H1 (cell line): ENCODE results near the gene BRMS1. TPM values are rescaled to one million over a fixed set of nuclear protein-coding genes. Genes with fewer than 3 reads are reported as not detected.

Experiments
- CTCF ChIA-PET: fragments of 300-600 bp; sonication (Branson Sonifier 250); formaldehyde crosslinking; loops from one replicate; lab custom pipeline; 2021; ENCODE audit not compliant: partially characterized antibody; lab: Charles Lee
- POLR2A ChIA-PET: fragments of 300-600 bp; sonication (Branson Sonifier 250); formaldehyde crosslinking; loops from one replicate; lab custom pipeline; 2021; ENCODE audit warnings: inconsistent platforms; ENCODE audit not compliant: partially characterized antibody; lab: Charles Lee
- DNase-seq, 2 experiments: peaks; one replicate each; pipeline versions ENCODE4 v3.0.0 to v3.0.0-alpha.2; 2010 to 2022; ENCODE audit warnings: low spot score in 2 of 2, low read depth in 1 of 2, mixed read lengths in 1 of 2
- FAIRE-seq: peaks from 2 replicates; lab custom pipeline; 2011; peaks lifted over from hg19 to GRCh38; lab: Jason Lieb, UNC
- H2AFZ ChIP-seq: 2 replicates; pipeline ENCODE4 v1.8.1; 2012; ENCODE audit warnings: low read length, inconsistent platforms
- H2AK5ac ChIP-seq: 2 replicates; pipeline ENCODE4 v1.6.1; 2013; ENCODE audit warnings: low read depth, low read length
- H2BK120ac ChIP-seq: replicated peaks from 2 replicates; pipeline ENCODE3; 2013; ENCODE audit warnings: low read depth, low read length, inconsistent platforms
- H2BK12ac ChIP-seq: 2 replicates; pipeline ENCODE4 v1.6.1; 2013; ENCODE audit warnings: low read depth, low read length
- H2BK15ac ChIP-seq: 2 replicates; pipeline ENCODE4 v1.6.1; 2013; ENCODE audit warnings: low read length
- H2BK20ac ChIP-seq: 2 replicates; pipeline ENCODE4 v1.6.1; 2013; ENCODE audit warnings: low read length
- H2BK5ac ChIP-seq: 2 replicates; pipeline ENCODE4 v1.6.1; 2013; ENCODE audit warnings: low read depth, low read length
- H3K14ac ChIP-seq: 2 replicates; pipeline ENCODE4 v1.6.1; 2013; ENCODE audit warnings: inconsistent platforms; ENCODE audit not compliant: insufficient read length
- H3K18ac ChIP-seq: 2 replicates; pipeline ENCODE4 v1.6.1; 2013; ENCODE audit warnings: low read length; ENCODE audit errors: extremely low read depth
- H3K23ac ChIP-seq: 2 replicates; pipeline ENCODE4 v1.6.1; 2013; ENCODE audit warnings: inconsistent platforms; ENCODE audit not compliant: insufficient read length
- H3K23me2 ChIP-seq: 2 replicates; pipeline ENCODE4 v1.6.1; 2013; ENCODE audit warnings: low read depth, low read length
- H3K27ac ChIP-seq: 2 replicates; pipeline ENCODE4 v1.6.1; 2011; ENCODE audit warnings: low read depth, low read length, inconsistent platforms
- H3K27me3 ChIP-seq, 4 experiments: replicated peaks in 1 of 4; 1 replicate in 1 of 4; 2 replicates in 3 of 4; pipeline versions ENCODE4 v1.6.1 to v1.8.1; 2011 to 2013; ENCODE audit warnings: low read length in 3 of 4, mild to moderate bottlenecking in 3 of 4, inconsistent platforms in 2 of 4, mixed read lengths in 2 of 4, moderate library complexity in 1 of 4; ENCODE audit not compliant: control insufficient read depth in 3 of 4, insufficient read depth in 3 of 4; ENCODE audit errors: extremely low read depth in 1 of 4
- H3K36me3 ChIP-seq, 4 experiments: 2 replicates each; pipeline versions ENCODE4 v1.6.1 to v1.8.1; 2011 to 2013; ENCODE audit warnings: mild to moderate bottlenecking in 4 of 4, low read length in 3 of 4, moderate library complexity in 2 of 4, control low read depth in 1 of 4, inconsistent platforms in 1 of 4; ENCODE audit not compliant: insufficient read depth in 4 of 4, control insufficient read depth in 2 of 4
- H3K4ac ChIP-seq: replicated peaks from 2 replicates; pipeline ENCODE3; 2013; ENCODE audit warnings: low read length, low read depth, mixed read lengths, inconsistent platforms; ENCODE audit not compliant: insufficient read length
- H3K4me1 ChIP-seq, 4 experiments: replicated peaks in 1 of 4; 1 replicate in 1 of 4; 2 replicates in 3 of 4; pipeline versions ENCODE4 v1.6.1 to v1.8.1; 2011 to 2013; ENCODE audit warnings: low read length in 3 of 4, inconsistent platforms in 2 of 4, mixed read lengths in 1 of 4; ENCODE audit not compliant: insufficient read depth in 4 of 4, control insufficient read depth in 3 of 4
- H3K4me2 ChIP-seq, 2 experiments: 2 replicates each; pipeline versions ENCODE4 v1.6.1 to v1.8.1; 2011 to 2013; ENCODE audit warnings: low read depth in 2 of 2, low read length in 2 of 2, control low read depth in 1 of 2, inconsistent platforms in 1 of 2, mild to moderate bottlenecking in 1 of 2; ENCODE audit not compliant: insufficient read depth in 1 of 2
- H3K4me3 ChIP-seq, 4 experiments: fragments of 200-600, 300-600 bp in 1 of 4; sonication (generic), shearing (Covaris generic), sonication (Bioruptor Twin) in 1 of 4; 2 replicates each; pipeline versions ENCODE4 v1.5.1 to v1.8.1; 2011 to 2016; ENCODE audit warnings: low read length in 4 of 4, low read depth in 3 of 4, control low read depth in 2 of 4, inconsistent platforms in 2 of 4, mild to moderate bottlenecking in 2 of 4, mixed read lengths in 1 of 4, moderate library complexity in 1 of 4; ENCODE audit not compliant: insufficient read depth in 2 of 4; ENCODE audit errors: extremely low read depth in 1 of 4
- H3K56ac ChIP-seq: replicated peaks from 2 replicates; pipeline ENCODE3; 2013; ENCODE audit warnings: low read depth, mild to moderate bottlenecking, mixed read lengths, low read length, inconsistent platforms; ENCODE audit not compliant: insufficient read length
- H3K79me1 ChIP-seq: 2 replicates; pipeline ENCODE4 v1.6.1; 2013; ENCODE audit warnings: low read depth, low read length, control low read depth
- H3K79me2 ChIP-seq, 2 experiments: 2 replicates each; pipeline versions ENCODE4 v1.6.1 to v1.8.1; 2012 to 2013; ENCODE audit warnings: low read length in 2 of 2, mild to moderate bottlenecking in 2 of 2, inconsistent platforms in 1 of 2; ENCODE audit not compliant: insufficient read depth in 2 of 2, control insufficient read depth in 1 of 2
- H3K9ac ChIP-seq, 4 experiments: replicated peaks in 1 of 4; 1 replicate in 1 of 4; 2 replicates in 3 of 4; pipeline versions ENCODE4 v1.6.1 to v1.8.1; 2011 to 2013; ENCODE audit warnings: low read depth in 3 of 4, low read length in 3 of 4, control low read depth in 2 of 4, mild to moderate bottlenecking in 2 of 4, moderate library complexity in 2 of 4, inconsistent platforms in 1 of 4; ENCODE audit errors: extremely low read depth in 1 of 4
- H3K9me3 ChIP-seq, 2 experiments: 2 replicates each; pipeline versions ENCODE4 v1.6.1 to v1.8.1; 2012 to 2013; ENCODE audit warnings: mild to moderate bottlenecking in 2 of 2, moderate library complexity in 2 of 2, control low read depth in 1 of 2, inconsistent platforms in 1 of 2, low read depth in 1 of 2, low read length in 1 of 2, mixed read lengths in 1 of 2; ENCODE audit not compliant: insufficient read depth in 2 of 2
- H4K20me1 ChIP-seq, 2 experiments: replicated peaks in 1 of 2; 2 replicates each; pipeline versions ENCODE3 to v1.8.1; 2011 to 2013; ENCODE audit warnings: inconsistent platforms in 2 of 2, low read length in 2 of 2, mild to moderate bottlenecking in 1 of 2; ENCODE audit not compliant: insufficient read depth in 2 of 2, control insufficient read depth in 1 of 2
- H4K5ac ChIP-seq: 2 replicates; pipeline ENCODE4 v1.6.1; 2013; ENCODE audit warnings: low read length, low read depth, mixed read lengths, inconsistent platforms; ENCODE audit not compliant: insufficient read length
- H4K8ac ChIP-seq: 2 replicates; pipeline ENCODE4 v1.8.0; 2013; ENCODE audit warnings: mild to moderate bottlenecking, moderate library complexity, low read length, inconsistent platforms; ENCODE audit not compliant: insufficient read depth; ENCODE audit errors: extremely low read depth
- H4K91ac ChIP-seq: replicated peaks from 2 replicates; pipeline ENCODE3; 2013; ENCODE audit warnings: low read length, mixed read lengths, inconsistent platforms; ENCODE audit not compliant: insufficient read length
- BACH1 ChIP-seq: IDR thresholded peaks from 2 replicates; pipeline ENCODE4 v1.6.1; 2012; ENCODE audit warnings: low read length, improper control_type of control experiment
- KDM1A ChIP-seq: fragments of 200-600, 300-600 bp; sonication (generic); IDR thresholded peaks from 2 replicates; pipeline ENCODE4 v1.7.1; 2016; ENCODE audit warnings: mild to moderate bottlenecking, low read length, borderline replicate concordance
- NRF1 ChIP-seq: IDR thresholded peaks from 2 replicates; pipeline ENCODE4 v1.6.1; 2011; ENCODE audit warnings: mild to moderate bottlenecking, low read depth, low read length, improper control_type of control experiment
- RBBP5 ChIP-seq: IDR thresholded peaks from 2 replicates; pipeline ENCODE4 v1.7.1; 2012; ENCODE audit warnings: low read depth, mild to moderate bottlenecking, inconsistent platforms, low read length, moderate library complexity, borderline replicate concordance
- YY1 ChIP-seq: IDR thresholded peaks from 2 replicates; pipeline ENCODE4 v1.6.1; 2011; ENCODE audit warnings: low read depth, mild to moderate bottlenecking, low read length
- WGBS, 2 experiments: shearing (Covaris generic) in 1 of 2; methylation state at CpG; one replicate each; pipeline versions ENCODE4 v1.1.6 to v1.1.7; 2013 to 2015; ENCODE audit warnings: low lambda C conversion rate in 2 of 2, mixed read lengths in 2 of 2, inconsistent platforms in 1 of 2, low coverage in 1 of 2, missing lambda C conversion rate in 1 of 2; ENCODE audit not compliant: insufficient replicate concordance in 2 of 2, insufficient coverage in 1 of 2, insufficient read length in 1 of 2; ENCODE audit errors: extremely low coverage in 1 of 2, missing lambda C conversion rate in 1 of 2; 5-methylcytosine and 5-hydroxymethylcytosine counted together
- polyA plus RNA-seq, 7 experiments: library from polyadenylated mRNA; depleted of rRNA in 3 of 7; stranded (reverse) in 5 of 7; unstranded in 2 of 7; fragments of >200 nt in 5 of 7; fragments of 200-250 nt in 2 of 7; gene quantifications; 1 replicate in 5 of 7; 2 replicates in 1 of 7; 4 replicates in 1 of 7; pipeline versions ENCODE4 v1.2.1 to v1.2.3, GENCODE V29; 2011 to 2013; ENCODE audit warnings: missing spikeins in 2 of 7, mixed read lengths in 2 of 7
- total RNA-seq: library from RNA; stranded (reverse); fragmentation: NEBNext Ultra II Directional; extraction: Animal tissue kit (Norgen Biotek cat#: 25700); gene quantifications from 2 replicates; pipeline ENCODE4 v1.2.1, GENCODE V29; 2021
- TF ChIP-seq, protein P1 (sequence below), 3 experiments: IDR thresholded peaks; 1 replicate in 2 of 3; 2 replicates in 1 of 3; pipeline versions ENCODE4 v1.5.1 to v1.6.1; 2011; ENCODE audit warnings: low read length in 3 of 3, mild to moderate bottlenecking in 3 of 3, inconsistent platforms in 2 of 3, low read depth in 1 of 3, moderate library complexity in 1 of 3; ENCODE audit not compliant: insufficient read depth in 1 of 3; ENCODE audit errors: control extremely low read depth in 1 of 3
- TF ChIP-seq, protein P2 (sequence below): IDR thresholded peaks from 2 replicates; pipeline ENCODE4 v1.6.1; 2012; ENCODE audit warnings: inconsistent platforms
- TF ChIP-seq, protein P3 (sequence below): IDR thresholded peaks from 2 replicates; pipeline ENCODE4 v1.6.1; 2012; ENCODE audit warnings: inconsistent platforms

BRMS1 gene
- total and polyA plus RNA-seq, 2 of the 8 experiments (the other 6 are each of a cell fraction or from before 2014, with no cell fraction given): 39.2 to 46.1 TPM

DNA sequence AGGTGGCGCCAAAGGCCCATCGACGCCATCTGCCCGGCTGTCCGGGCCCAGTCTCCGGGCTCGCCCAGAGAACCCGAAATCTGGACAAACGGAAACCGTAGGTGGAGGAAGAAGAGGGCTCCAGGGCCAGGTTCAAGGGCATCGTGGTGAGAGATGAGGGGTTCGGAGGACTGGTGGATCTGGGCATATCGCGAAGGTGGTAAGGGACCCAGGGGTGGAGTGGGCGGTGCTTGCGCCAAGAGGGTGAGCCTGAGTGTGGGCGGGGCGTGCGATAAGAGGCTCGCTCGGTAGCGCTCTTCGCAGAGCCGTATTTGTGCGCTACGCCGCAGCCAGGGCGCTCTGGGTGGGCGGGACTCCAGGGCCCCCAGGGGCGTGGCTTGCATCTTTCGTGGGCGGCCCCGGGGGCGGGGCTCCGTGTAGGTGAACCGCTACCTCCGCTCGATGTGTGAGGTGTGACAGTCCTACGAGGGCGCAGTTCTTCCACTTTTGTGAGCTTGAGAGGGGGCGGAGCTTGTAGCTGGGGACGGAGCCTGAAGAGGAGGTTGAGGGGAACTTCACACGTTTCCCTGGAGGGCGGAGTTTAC is 32.8 kb downstream of the BRMS1 start:
- Histone ChIP-seq H3K9me3 (no peaks in the 10 kb centered on the region), H3K27ac (peak overlapping the region; percentile 7)
- TF ChIP-seq BACH1 (peak; percentile 16; the same call in 1 of the 2 replicates), NRF1 (no peak), KDM1A (peak; percentile 41; the same call in 1 of the 2 replicates), YY1 (peak; percentile 56; the same call in 1 of the 2 replicates), RBBP5 (peak; percentile 37; the same call in 1 of the 2 replicates)
- TF ChIP-seq, protein P1, sequence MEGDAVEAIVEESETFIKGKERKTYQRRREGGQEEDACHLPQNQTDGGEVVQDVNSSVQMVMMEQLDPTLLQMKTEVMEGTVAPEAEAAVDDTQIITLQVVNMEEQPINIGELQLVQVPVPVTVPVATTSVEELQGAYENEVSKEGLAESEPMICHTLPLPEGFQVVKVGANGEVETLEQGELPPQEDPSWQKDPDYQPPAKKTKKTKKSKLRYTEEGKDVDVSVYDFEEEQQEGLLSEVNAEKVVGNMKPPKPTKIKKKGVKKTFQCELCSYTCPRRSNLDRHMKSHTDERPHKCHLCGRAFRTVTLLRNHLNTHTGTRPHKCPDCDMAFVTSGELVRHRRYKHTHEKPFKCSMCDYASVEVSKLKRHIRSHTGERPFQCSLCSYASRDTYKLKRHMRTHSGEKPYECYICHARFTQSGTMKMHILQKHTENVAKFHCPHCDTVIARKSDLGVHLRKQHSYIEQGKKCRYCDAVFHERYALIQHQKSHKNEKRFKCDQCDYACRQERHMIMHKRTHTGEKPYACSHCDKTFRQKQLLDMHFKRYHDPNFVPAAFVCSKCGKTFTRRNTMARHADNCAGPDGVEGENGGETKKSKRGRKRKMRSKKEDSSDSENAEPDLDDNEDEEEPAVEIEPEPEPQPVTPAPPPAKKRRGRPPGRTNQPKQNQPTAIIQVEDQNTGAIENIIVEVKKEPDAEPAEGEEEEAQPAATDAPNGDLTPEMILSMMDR (IDR thresholded peaks at IDR 0.05; ENCODE audit: control extremely low read depth in 1 of 3, insufficient read depth in 1 of 3, low read depth in 1 of 3, low read length in 3 of 3): peak in 2 of 3 experiments; percentile 84 to 93; a peak in 3 of 4 replicates
- TF ChIP-seq, protein P2, sequence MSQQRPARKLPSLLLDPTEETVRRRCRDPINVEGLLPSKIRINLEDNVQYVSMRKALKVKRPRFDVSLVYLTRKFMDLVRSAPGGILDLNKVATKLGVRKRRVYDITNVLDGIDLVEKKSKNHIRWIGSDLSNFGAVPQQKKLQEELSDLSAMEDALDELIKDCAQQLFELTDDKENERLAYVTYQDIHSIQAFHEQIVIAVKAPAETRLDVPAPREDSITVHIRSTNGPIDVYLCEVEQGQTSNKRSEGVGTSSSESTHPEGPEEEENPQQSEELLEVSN: peak; percentile 79
- TF ChIP-seq, protein P3, sequence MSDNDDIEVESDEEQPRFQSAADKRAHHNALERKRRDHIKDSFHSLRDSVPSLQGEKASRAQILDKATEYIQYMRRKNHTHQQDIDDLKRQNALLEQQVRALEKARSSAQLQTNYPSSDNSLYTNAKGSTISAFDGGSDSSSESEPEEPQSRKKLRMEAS: peak; percentile 83

More for the DNA sequence above, 32.8 kb downstream of the BRMS1 start:
- H2BK20ac ChIP-seq: no peak overlapping the region
- H3K4ac ChIP-seq: no peak overlapping the region
- no peaks in the 10 kb centered on the region for H3K79me1 ChIP-seq
- peak overlapping the region; percentile 90 for H2BK5ac ChIP-seq
- H2AFZ ChIP-seq: peak overlapping the region; percentile 86; the same call in 1 of the 2 replicates
- POLR2A ChIA-PET: interaction anchor here (0.8 to 4.1 kb wide), 27 partner anchors 9 to 243 kb away, joined by 3 to 25 read pairs (median 6); partner anchors contain the start of genes BRMS1, RIN1, TMEM151A and YIF1A
- H3K36me3 ChIP-seq: no peaks in the 10 kb centered on the region
- DNase-seq (peak; percentile 71 to 92), FAIRE-seq (peak; percentile 66)
- peak overlapping the region; percentile 6 for H4K91ac ChIP-seq
- peak overlapping the region; percentile 44 to 79 (median 71) for H3K4me3 ChIP-seq
- H3K27me3 ChIP-seq: peaks cover 0 to 3% (median 0%) of the 10 kb centered on the region in 4 experiments; a peak in 2 of 7 replicates
- no peak overlapping the region for H3K14ac ChIP-seq
- peaks cover 3 to 17% (median 8%) of the 10 kb centered on the region in 4 experiments for H3K4me1 ChIP-seq
- CTCF ChIA-PET: interaction anchor here (0.6 to 11.7 kb wide), 44 partner anchors 8 to 266 kb away, joined by 3 to 242 read pairs (median 5); partner anchors contain the start of genes B4GAT1, BRMS1, CNIH2 and RAB1B
- peaks cover 8% of the 10 kb centered on the region for H3K23me2 ChIP-seq
- no peak overlapping the region for H2BK15ac ChIP-seq
- H3K56ac ChIP-seq: no peak overlapping the region
- H3K23ac ChIP-seq: no peak overlapping the region
- peak overlapping the region; percentile 86 for H4K5ac ChIP-seq
- H3K9ac ChIP-seq: peak overlapping the region in 2 of 4 experiments; percentile 42 to 54; a peak in 3 of 7 replicates
- H2BK120ac ChIP-seq: no peak overlapping the region
- peak overlapping the region; percentile 36; the same call in 1 of the 2 replicates for H4K8ac ChIP-seq
- H3K4me2 ChIP-seq: peak overlapping the region; percentile 48 to 77
- peak overlapping the region; percentile 91 for H2BK12ac ChIP-seq
- H3K79me2 ChIP-seq: no peaks in the 10 kb centered on the region
- no peak overlapping the region for H2AK5ac ChIP-seq
- H4K20me1 ChIP-seq: no peaks in the 10 kb centered on the region
- peak overlapping the region; percentile 100 for H3K18ac ChIP-seq
- WGBS, 2 experiments: 1% methylated on average over 43 of the region's 44 CpGs; no CpG with 5 or more reads in 1 of the 2 experiments
